Activated T-cell treated with anti-CD3 and anti-CD28 coated beads for 24 hours (primary cell): ENCODE results near the gene CCDC83.

Experiments used
- DNase-seq: peaks from one replicate; pipeline ENCODE4 v3.0.0-alpha.2; 2020; ENCODE audit warnings: low read depth

CCDC83 gene

DNA sequence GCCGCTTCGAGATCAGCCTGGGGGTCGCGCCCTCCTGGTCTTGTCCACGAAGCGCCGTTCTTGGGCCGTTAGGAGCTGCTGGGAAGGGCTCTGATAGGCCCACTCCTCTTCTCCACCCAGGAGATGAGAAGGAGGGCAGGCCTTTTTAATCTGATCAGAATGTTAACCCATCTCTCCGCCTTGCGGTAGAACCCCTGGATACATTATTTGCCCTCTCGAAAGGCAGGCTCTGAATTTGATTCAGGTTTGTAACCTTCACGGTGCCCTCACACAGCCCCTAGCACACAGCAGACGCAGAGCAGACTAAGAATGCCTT is at the start of gene CCDC83:
Gene CCDC83, plus strand, starts transcription at position 43 of the 316 bp plus-strand sequence. CDS start 9,741 bp downstream, outside the sequence.
- no peak for DNase-seq

GRCh38 chr11:85805387-85805786 is 49.8 kb upstream of the CCDC83 start:
- DNase-seq: no peak

DNA sequence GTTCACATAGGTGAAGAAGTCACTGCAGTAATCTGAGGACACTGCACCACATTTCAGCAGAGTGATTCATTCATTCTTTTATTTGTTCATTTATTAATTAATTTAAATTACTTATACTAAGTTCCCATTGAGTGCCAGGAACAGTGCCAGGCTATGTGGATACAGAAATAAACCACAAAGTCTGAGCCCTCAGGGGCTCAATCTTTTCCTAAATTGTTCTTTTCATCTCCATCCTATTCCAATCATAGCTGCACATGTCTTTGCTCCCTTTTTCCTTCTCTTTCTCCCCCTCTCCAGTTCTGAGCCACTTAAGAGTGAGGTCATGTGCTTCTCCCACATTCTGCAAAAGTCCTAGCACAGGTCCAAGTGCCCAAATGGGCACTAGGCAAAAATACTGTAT is 49.2 kb upstream of the CCDC83 start:
- DNase-seq: no peak

DNA sequence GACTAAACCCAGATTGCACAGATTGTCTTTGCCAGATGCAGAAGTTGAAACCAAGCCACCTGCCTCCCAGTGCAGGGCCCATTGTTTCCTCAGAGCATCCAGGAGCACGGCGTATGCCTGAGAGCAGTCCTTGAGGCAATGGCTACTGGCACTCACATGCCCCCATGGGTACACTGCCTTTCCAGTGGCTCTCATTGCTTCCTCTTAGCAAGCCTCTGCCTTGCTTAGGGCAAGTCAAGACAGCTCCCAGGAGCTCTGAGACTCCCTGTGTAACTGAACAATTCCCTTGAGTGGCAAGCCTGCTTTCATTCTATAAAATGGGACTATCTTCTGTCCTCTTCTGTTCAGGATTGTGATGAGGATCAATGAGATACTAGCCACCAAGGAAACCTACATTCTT is 48.3 kb upstream of the CCDC83 start:
- DNase-seq: no peak

DNA sequence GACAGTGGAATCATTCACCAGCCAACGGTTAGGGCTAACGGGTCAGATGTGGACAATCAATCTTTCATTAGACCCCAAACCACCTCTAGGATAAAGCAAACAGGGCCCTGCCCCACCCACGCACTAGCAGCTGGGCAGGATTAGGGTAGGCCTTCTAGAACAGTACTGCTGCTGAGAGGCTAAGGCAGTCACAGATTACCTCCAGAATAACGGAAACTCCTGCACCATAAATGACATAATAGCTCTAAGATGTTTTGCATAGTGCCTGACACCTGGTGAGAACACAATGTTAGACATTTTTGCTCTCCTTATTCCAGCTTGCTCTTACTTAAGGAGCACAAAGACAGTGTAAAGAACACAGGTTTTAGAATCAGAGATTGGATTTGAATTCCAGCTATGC is 46.0 kb upstream of the CCDC83 start:
- DNase-seq: no peak

DNA sequence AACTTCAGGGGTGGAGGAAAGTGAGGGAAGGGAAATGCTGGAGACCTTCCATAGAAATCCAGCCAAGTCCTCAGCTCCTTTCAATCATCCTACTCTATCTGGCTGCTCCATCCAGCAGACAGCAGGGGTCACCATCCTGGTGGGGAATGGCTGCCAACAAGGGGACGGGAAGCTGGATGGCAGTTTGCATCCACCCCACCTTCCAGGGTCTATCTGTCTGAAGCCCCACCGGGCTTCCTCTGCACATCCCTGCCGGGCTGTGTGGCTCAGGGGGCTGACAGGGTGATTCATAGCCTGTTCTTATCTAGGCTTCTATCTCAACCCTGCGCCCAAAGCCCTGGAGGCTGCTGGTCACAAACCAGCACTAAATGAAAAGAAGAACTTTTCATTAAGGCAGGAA is 45.3 kb upstream of the CCDC83 start:
- no peak for DNase-seq

DNA sequence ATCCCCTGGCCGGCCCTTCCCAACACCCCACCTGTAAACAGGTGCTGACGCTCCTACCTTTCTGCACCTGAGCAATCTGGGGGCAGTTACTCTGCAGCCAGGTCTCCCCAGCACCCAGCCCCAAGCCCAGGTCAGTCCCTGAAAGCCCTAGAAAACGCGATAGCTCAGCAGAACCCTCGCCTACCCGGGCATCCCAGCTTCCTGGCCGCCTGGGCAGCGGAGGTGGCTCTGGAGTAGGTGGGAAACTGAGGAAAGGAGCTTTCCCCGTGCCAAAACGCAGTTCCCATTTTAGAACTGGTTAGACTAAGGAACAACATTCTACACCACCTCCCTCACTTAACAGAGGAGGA is 44.7 kb upstream of the CCDC83 start:
- no peak for DNase-seq

DNA sequence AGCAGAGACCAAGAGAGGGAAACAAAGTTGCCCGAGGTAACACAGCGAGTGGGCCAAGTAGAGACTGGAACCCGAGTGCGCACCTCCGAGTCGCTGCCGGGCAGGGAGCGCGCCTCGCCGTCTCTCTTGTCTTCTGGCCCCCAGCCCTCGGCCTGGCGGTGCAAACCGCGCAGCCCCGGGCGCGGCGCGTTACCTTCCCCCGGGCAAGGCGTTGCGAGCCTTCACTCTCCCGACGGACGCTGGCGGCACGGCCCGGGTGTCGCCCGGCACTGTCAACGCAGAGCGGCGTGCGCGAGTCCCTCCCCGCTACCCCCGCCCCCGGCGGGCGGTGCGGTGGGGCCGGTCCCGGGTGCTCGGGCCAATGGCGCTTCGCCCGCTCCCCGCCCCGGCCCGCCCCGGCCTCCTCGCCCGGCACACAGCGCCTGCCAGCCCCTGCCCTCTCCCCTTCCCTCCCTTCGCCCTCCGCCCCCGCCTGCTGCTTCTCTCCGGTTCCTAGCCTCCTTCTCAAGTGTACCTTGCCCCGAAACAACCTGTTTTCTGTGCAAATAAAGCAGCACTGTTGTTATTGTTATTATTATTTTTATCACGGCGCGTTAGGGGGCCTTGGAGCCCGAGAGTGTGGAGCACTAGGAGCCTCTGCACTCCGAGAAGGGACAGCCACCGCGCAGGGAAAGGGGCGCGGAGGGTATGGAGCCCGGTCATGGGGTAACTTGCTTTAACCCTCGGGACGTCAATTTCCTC is 44.1 kb upstream of the CCDC83 start, which contains the start of gene SYTL2:
Gene SYTL2, minus strand, starts transcription at position 271 of the 741 bp plus-strand sequence. CDS start 53,416 bp downstream, outside the sequence.
- DNase-seq: peak; percentile 69

DNA sequence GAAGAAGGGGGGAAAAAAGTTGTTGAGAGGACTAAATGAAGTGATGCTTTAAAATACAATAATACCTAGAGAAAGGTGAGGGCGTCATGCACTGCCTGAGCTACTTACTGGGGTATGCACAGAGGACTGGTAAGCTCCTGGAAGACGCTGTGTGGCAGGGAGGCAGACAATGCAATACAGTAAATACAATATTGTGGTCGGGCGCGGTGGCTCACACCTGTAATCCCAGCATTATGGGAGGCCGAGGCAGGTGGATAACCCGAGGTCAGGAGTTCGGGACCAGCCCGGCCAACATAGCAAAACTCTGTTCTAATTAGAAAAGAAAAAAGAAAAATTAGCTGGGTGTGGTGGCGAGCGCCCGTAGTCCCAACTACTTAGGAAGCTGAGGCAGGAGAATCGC is 43.6 kb upstream of the CCDC83 start:
- no peak for DNase-seq

- no peak for DNase-seq
These were observed 41.5 kb upstream of the CCDC83 start for GRCh38 chr11:85813721-85814120.

DNA sequence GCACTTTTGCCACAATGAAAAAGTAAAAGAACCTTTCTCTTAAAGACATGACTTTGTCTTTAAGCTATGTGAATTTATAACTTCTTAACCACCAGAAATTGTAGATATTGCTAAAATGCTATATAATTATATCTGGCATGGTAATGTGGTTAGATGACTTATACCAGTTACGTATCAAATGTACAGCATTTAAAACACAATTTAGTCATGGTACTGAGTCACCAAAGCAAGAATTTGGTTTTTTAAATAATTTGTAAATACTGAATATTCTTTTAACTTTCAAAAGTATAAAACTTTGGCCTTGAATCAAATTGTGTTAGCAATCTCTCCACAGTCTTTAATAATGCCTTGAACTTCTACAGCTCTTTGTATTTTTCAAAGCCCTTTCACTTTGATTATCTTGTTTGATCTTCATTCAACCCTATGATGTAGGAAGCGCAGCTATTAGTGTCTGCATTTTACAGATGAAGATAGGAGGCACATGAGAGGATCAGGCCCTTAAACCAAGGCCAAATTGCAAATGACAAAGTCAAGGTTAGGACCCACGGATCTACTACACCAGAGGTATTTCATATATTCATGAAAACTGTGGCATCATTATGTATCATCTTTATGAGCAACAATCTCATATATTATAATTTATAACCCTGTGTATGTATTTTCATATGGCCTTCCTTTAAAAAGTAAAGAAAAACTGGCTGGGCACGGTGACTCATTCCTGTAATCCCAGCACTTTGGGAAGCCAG is 39.8 kb upstream of the CCDC83 start:
- DNase-seq: no peak

GRCh38 chr11:85819441-85819840 is 35.7 kb upstream of the CCDC83 start:
- no peak for DNase-seq

GRCh38 chr11:85821636-85822035 is 33.5 kb upstream of the CCDC83 start:
- no peak for DNase-seq

DNA sequence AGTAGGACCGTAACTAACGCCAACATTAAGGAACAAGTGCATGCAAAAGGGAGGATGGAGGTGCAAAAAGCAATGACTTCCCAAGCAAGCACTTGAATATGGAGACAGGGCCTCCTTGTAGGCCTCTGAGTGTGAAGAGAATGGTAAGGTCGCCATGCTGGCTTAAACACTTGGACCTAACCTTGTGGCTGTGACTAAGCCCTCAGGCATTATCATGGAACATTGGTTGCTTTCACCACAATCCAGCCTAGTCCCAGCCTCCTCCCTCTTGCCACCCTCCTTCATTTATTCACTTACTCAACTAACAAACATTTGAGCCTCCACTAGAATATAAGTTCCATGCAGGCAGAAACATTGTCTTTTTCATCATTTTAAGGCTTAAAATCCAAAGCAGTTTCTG is 32.4 kb upstream of the CCDC83 start:
- no peak for DNase-seq

GRCh38 chr11:85823816-85824215 is 31.4 kb upstream of the CCDC83 start:
- no peak for DNase-seq

GRCh38 chr11:85825616-85826015 is 29.6 kb upstream of the CCDC83 start:
- DNase-seq: no peak

DNA sequence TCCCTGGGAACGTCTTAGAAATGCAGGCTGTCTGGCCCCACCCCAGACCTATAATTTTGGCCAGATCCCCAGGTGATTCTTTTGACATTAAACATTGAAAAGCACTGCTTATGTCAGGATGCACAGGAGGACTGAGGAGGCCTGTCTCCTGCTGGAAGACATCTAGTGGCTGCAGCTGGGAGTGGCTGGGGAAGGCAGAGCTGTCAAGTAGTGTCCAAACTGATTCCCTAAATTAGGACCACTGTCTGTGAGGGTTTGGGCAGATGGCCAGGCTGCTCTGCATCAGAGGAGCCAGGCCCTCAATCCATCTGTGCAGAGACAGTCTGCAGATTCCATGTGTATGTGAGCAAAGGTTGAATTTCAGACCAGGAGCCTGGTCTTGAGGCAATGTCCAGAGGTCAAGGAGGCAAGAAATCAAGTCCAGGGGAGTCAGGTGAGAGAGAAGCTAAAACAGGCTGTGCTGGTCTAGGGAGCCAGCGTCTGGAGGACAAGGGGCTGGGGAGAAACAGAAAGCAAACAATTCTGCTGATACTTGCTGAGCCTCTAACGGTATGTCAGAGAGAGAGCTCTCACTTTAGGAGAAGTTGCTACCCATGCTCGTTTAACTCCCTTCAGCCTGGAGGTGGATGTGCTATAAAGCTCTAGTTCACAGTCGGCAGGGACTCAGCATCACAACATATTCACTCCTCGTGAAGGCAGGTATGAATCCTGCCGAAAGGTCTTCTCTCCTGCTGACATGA is 28.9 kb upstream of the CCDC83 start:
- no peak for DNase-seq

DNA sequence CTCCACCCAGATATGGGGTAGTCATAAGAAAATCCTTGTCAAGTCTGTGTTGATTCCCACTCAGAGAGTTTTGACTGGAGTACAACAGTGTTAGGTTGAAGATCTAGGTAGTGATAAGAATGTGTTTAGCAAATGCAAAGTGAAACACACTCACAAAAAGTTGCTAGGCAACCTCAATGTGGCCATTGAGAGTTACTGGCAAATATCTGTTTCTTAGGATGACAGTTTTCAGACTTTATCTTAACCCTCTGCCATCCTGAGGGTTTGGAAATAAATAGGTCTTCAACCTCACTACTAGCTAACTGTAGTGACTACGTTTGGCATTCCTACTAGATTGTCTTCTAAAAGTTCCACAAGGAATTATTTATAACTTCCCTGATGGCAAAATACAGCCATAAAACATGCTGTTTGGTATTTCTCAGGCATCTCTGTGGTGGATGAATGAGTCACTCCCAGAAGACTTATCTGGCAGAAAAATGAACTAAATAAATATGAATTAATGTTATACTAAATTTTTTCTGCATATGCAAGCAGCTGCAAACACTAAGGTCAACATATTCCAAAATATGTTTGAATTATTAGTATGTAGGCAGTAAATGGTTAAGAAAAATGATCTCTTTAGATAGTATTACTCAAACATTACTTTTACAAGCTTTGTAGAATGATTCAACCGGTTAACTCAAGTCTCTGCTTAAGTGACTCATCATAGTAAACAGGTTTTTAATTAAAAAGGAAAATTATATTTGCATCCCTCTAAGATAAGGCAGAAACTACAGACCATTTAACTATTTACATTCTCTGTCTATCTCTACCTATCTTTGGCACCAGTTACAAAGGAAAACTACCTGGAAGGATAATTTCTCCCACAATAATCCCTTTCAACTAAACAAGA is 27.2 kb upstream of the CCDC83 start:
- DNase-seq: no peak

DNA sequence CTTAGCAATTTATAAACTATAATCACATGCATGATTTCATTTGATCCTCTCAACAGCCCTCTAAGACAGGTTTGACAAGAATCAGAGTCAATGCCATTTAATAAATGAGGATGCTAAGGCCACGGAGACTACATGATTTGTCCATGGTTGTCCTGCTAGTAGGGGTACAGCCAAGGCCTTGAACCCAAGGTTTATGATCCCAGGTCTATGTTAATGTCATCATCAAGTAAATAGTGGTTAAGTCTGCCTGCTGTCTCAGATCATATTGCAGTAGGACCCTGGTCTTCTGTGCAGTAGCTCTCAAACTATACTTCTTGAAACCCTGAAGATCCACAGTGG is 26.6 kb upstream of the CCDC83 start:
- DNase-seq: no peak

- no peak for DNase-seq
These were observed 26.0 kb upstream of the CCDC83 start for GRCh38 chr11:85829172-85829571.

DNA sequence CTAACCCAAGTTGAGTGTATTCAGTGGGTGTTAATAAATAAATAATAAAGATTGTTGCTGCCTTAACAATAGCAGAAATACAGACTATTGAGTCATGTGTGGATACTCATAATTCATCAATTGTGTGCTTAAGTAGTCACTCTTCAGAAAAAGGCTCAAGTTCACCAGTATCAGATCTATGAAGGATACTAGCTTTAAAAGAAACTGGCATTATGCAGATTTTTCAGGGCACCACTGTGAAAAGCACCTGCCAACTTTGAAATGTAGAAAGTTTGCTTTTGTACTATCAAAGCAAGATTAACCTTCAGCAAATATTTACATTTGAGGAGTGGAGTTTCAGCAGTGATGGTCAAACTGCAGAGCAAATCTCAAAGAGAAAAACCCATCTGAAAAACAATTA is 24.1 kb upstream of the CCDC83 start:
- no peak for DNase-seq

- no peak for DNase-seq
These were observed 19.9 kb upstream of the CCDC83 start for GRCh38 chr11:85835263-85835662.
